Activated CD4-positive, alpha-beta T cell treated with anti-CD3 and anti-CD28 coated beads for 36 hours (primary cell): Measurements from ENCODE around the gene ZBTB42. TPM values are rescaled to one million over a fixed set of nuclear protein-coding genes. Genes with fewer than 3 reads are reported as not detected.
"Not testable (repeated sequence)": the region's sequence is repeated elsewhere in the genome, so short reads cannot be mapped to it uniquely, and the experiment has no call there.

Source experiments
- ATAC-seq: fragments of 200-7000 bp; cut with Tn5 transposase; one replicate; pipeline ENCODE4 v1.10.0; 2021; ENCODE audit warnings: mild to moderate bottlenecking, moderate library complexity
- CTCF ChIA-PET: fragments of 350-600 bp; sonication (Branson Sonifier 250); formaldehyde crosslinking; loops from one replicate; lab custom pipeline; 2021; ENCODE audit warnings: antibody characterized with exemption; lab: Charles Lee
- POLR2A ChIA-PET: fragments of 350-600 bp; sonication (Branson Sonifier 250); formaldehyde crosslinking; loops from one replicate; lab custom pipeline; 2021; ENCODE audit warnings: antibody characterized with exemption, inconsistent platforms; lab: Charles Lee
- DNase-seq: peaks from one replicate; pipeline ENCODE4 v3.0.0-alpha.2; 2020
- H3K27ac Mint-ChIP-seq: one replicate; pipeline ENCODE4 v1.8.0; 2021; ENCODE audit warnings: mixed read lengths
- H3K27me3 Mint-ChIP-seq: one replicate; pipeline ENCODE4 v1.8.0; 2021; ENCODE audit warnings: mixed read lengths
- H3K36me3 Mint-ChIP-seq: one replicate; pipeline ENCODE4 v1.8.0; 2021; ENCODE audit warnings: low read depth, mixed read lengths
- H3K4me1 Mint-ChIP-seq: one replicate; pipeline ENCODE4 v1.8.0; 2021; ENCODE audit warnings: mixed read lengths
- H3K4me3 Mint-ChIP-seq: one replicate; pipeline ENCODE4 v1.8.0; 2021; ENCODE audit warnings: mild to moderate bottlenecking, moderate library complexity, mixed read lengths
- H3K9me3 Mint-ChIP-seq: one replicate; pipeline ENCODE4 v1.8.0; 2021; ENCODE audit warnings: low read depth, mixed read lengths
- intact Hi-C, 2 experiments: fragments of 100-400 bp; cut with DNase I in 1 of 2; cut with micrococcal nuclease in 1 of 2; formaldehyde crosslinking; loops; one replicate each; pipeline versions ENCODE4 v1.14.2 to v1.15.1; 2022 to 2024; cut with DNase I, micrococcal nuclease
- total RNA-seq, 2 experiments: library from RNA; stranded (reverse); gene quantifications; one replicate each; pipeline ENCODE4 v1.2.3, GENCODE V29; 2021

The ZBTB42 gene
- total RNA-seq, 2 experiments from 2014 or later = 1.5 to 2.0 TPM

- peaks cover 11% of the 10 kb centered on the region for H3K27me3 Mint-ChIP-seq
- intact Hi-C loops = no loop called here
- peaks cover 6% of the 10 kb centered on the region for H3K9me3 Mint-ChIP-seq
- H3K36me3 Mint-ChIP-seq = peaks cover 10% of the 10 kb centered on the region
- CTCF ChIA-PET = interaction anchor here (0.5 to 0.7 kb wide), 2 partner anchors 24 to 50 kb away, joined by 3 read pairs; no protein-coding TSS in a partner anchor
- H3K27ac Mint-ChIP-seq = no peak overlapping the region
- DNase-seq (no peak), ATAC-seq (no peak)
- H3K4me3 Mint-ChIP-seq = no peak overlapping the region
- H3K4me1 Mint-ChIP-seq = peaks cover 6% of the 10 kb centered on the region
- POLR2A ChIA-PET = no interaction called here
Observed at GRCh38 chr14:104821229-104821945, 20.5 kb downstream of the ZBTB42 start.

DNA sequence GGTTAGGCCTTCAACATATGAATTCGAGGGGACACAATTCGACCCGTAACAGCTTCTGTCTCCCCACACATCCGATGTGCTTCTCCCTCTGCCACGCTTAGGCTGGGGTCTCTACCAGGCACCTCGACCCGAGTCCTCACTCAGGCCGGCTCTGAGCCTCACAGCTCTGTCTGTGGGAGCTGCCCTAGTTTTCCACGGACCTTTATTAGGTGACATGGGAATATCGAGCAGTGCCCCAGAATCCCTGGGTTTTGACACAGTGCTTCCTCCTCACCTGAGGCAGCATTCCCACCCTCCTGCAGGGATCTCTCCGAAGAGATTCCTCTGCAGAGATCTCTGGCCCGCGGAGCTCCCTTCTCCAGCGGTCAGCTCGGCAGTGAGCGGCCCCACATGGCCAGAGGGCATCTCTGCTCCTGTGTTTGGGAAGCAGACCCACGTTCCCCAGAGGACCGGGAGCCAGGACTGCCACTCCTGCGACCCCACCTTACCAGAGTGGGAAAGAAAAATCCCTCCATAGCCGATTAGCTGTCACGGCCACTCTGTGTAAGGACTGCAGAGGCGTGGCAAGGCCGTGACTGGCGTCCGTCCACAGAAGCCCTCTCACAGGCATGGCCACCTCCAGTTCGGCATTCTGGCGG is 21.2 kb downstream of the ZBTB42 start:
- H3K9me3 Mint-ChIP-seq = peaks cover 6% of the 10 kb centered on the region
- intact Hi-C loops = no loop called here
- H3K4me1 Mint-ChIP-seq = peaks cover 9% of the 10 kb centered on the region
- ChIA-PET POLR2A (no interaction called here), CTCF (interaction anchor here (0.5 kb wide), 1 partner anchor 51 kb away, joined by 3 read pairs; no protein-coding TSS in a partner anchor)
- H3K4me3 Mint-ChIP-seq = no peak overlapping the region
- ATAC-seq = no peak
- H3K27ac Mint-ChIP-seq = no peak overlapping the region
- peaks cover 11% of the 10 kb centered on the region for H3K27me3 Mint-ChIP-seq
- no peak for DNase-seq
- peaks cover 10% of the 10 kb centered on the region for H3K36me3 Mint-ChIP-seq

- H3K4me3 Mint-ChIP-seq = no peak overlapping the region
- peaks cover 5% of the 10 kb centered on the region for H3K36me3 Mint-ChIP-seq
- peaks cover 13% of the 10 kb centered on the region for H3K4me1 Mint-ChIP-seq
- intact Hi-C loops = no loop called here
- no peak overlapping the region for H3K27ac Mint-ChIP-seq
- peaks cover 6% of the 10 kb centered on the region for H3K9me3 Mint-ChIP-seq
- CTCF ChIA-PET = no interaction called here
- no peak for DNase-seq
- H3K27me3 Mint-ChIP-seq = peaks cover 13% of the 10 kb centered on the region
- ATAC-seq = no peak
- POLR2A ChIA-PET = no interaction called here
Observed at GRCh38 chr14:104822821-104823615, 22.1 kb downstream of the ZBTB42 start.

- ATAC-seq (no peak), DNase-seq (no peak)
- POLR2A ChIA-PET = no interaction called here
- H3K36me3 Mint-ChIP-seq = no peaks in the 10 kb centered on the region
- CTCF ChIA-PET = interaction anchor here (2.4 kb wide), 1 partner anchor 56 kb away, joined by 26 read pairs; no protein-coding TSS in a partner anchor
- H3K27ac Mint-ChIP-seq = no peak overlapping the region
- H3K27me3 Mint-ChIP-seq = peaks cover 13% of the 10 kb centered on the region
- intact Hi-C loops = no loop called here
- peaks cover 6% of the 10 kb centered on the region for H3K9me3 Mint-ChIP-seq
- peaks cover 13% of the 10 kb centered on the region for H3K4me1 Mint-ChIP-seq
- H3K4me3 Mint-ChIP-seq = no peak overlapping the region
Observed at GRCh38 chr14:104824353-104824997, 23.6 kb downstream of the ZBTB42 start.

- intact Hi-C loops = loop anchor here (1.0 to 2.0 kb wide), 13 partner anchors 26 to 665 kb away; partner anchors contain the start of genes ADSS1 (in 1 of the 2), AKT1 (in 1 of the 2), BRF1 (in 1 of the 2) and CDCA4 (in 1 of the 2)
- H3K27me3 Mint-ChIP-seq = peaks cover 13% of the 10 kb centered on the region
- ATAC-seq (peak; percentile 93), DNase-seq (peak; percentile 97)
- no peak overlapping the region for H3K27ac Mint-ChIP-seq
- peaks cover 6% of the 10 kb centered on the region for H3K9me3 Mint-ChIP-seq
- peaks cover 13% of the 10 kb centered on the region for H3K4me1 Mint-ChIP-seq
- ChIA-PET POLR2A (interaction anchor here (0.5 to 1.2 kb wide), 3 partner anchors 56 to 193 kb away, joined by 3 to 4 read pairs (median 4); partner anchors contain the start of gene SIVA1), CTCF (interaction anchor here (0.8 to 2.4 kb wide), 13 partner anchors 8 to 356 kb away, joined by 3 to 26 read pairs (median 5); partner anchors contain the start of genes SIVA1 and ZBTB42)
- H3K36me3 Mint-ChIP-seq = no peaks in the 10 kb centered on the region
- H3K4me3 Mint-ChIP-seq = peak overlapping the region; percentile 73
Observed at GRCh38 chr14:104826189-104826860, 25.4 kb downstream of the ZBTB42 start.

GRCh38 chr14:104826861-104827176 is 25.9 kb downstream of the ZBTB42 start:
- intact Hi-C loops = loop anchor here (1.0 to 2.0 kb wide), 13 partner anchors 27 to 664 kb away; partner anchors contain the start of genes ADSS1 (in 1 of the 2), AKT1 (in 1 of the 2), BRF1 (in 1 of the 2) and CDCA4 (in 1 of the 2)
- POLR2A ChIA-PET = interaction anchor here (1.2 kb wide), 1 partner anchor 56 kb away, joined by 4 read pairs; no protein-coding TSS in a partner anchor

GRCh38 chr14:104827177-104828055 is 26.5 kb downstream of the ZBTB42 start:
- POLR2A ChIA-PET = no interaction called here

More at GRCh38 chr14:104826861-104827176, 25.9 kb downstream of the ZBTB42 start:
- peaks cover 6% of the 10 kb centered on the region for H3K9me3 Mint-ChIP-seq
- CTCF ChIA-PET = interaction anchor here (0.9 to 2.4 kb wide), 9 partner anchors 8 to 355 kb away, joined by 3 to 26 read pairs (median 5); no protein-coding TSS in a partner anchor
- peaks cover 13% of the 10 kb centered on the region for H3K4me1 Mint-ChIP-seq
- H3K27me3 Mint-ChIP-seq = peaks cover 13% of the 10 kb centered on the region
- no peak for ATAC-seq
- no peak for DNase-seq
- H3K27ac Mint-ChIP-seq = no peak overlapping the region
- H3K4me3 Mint-ChIP-seq = peak overlapping the region; percentile 52
- H3K36me3 Mint-ChIP-seq = no peaks in the 10 kb centered on the region

GRCh38 chr14:104830781-104831180 is 29.9 kb downstream of the ZBTB42 start:
- peaks cover 2% of the 10 kb centered on the region for H3K27me3 Mint-ChIP-seq
- CTCF ChIA-PET = no interaction called here
- ATAC-seq (no peak), DNase-seq (no peak)
- H3K27ac Mint-ChIP-seq = no peak overlapping the region
- H3K4me1 Mint-ChIP-seq = peaks cover 10% of the 10 kb centered on the region
- intact Hi-C loops = no loop called here
- no peaks in the 10 kb centered on the region for H3K9me3 Mint-ChIP-seq
- H3K36me3 Mint-ChIP-seq = no peaks in the 10 kb centered on the region
- POLR2A ChIA-PET = no interaction called here
- no peak overlapping the region for H3K4me3 Mint-ChIP-seq

More at GRCh38 chr14:104827177-104828055, 26.5 kb downstream of the ZBTB42 start:
- peaks cover 13% of the 10 kb centered on the region for H3K4me1 Mint-ChIP-seq
- CTCF ChIA-PET = interaction anchor here (0.6 to 2.4 kb wide), 8 partner anchors 9 to 354 kb away, joined by 3 to 26 read pairs (median 5); no protein-coding TSS in a partner anchor
- no peak overlapping the region for H3K27ac Mint-ChIP-seq
- H3K9me3 Mint-ChIP-seq = peaks cover 6% of the 10 kb centered on the region
- DNase-seq (peak; percentile 73), ATAC-seq (peak; percentile 75)
- intact Hi-C loops = loop anchor here in 1 of 2 experiments (2.0 kb wide), 1 partner anchor 473 kb away; the partner anchor contains the start of gene BRF1
- H3K27me3 Mint-ChIP-seq = peaks cover 13% of the 10 kb centered on the region
- H3K4me3 Mint-ChIP-seq = peak overlapping the region; percentile 52
- no peaks in the 10 kb centered on the region for H3K36me3 Mint-ChIP-seq

- ATAC-seq, POLR2A ChIA-PET, CTCF ChIA-PET, H3K4me3 Mint-ChIP-seq, DNase-seq, H3K27me3 Mint-ChIP-seq, H3K27ac Mint-ChIP-seq, intact Hi-C loops, H3K9me3 Mint-ChIP-seq, H3K4me1 Mint-ChIP-seq, H3K36me3 Mint-ChIP-seq: not testable (repeated sequence)
Observed at GRCh38 chr14:104836171-104836935, 35.5 kb downstream of the ZBTB42 start.
